Measurements from ENCODE around the gene MAFB.
"Not testable (repeated sequence)": the region's sequence is repeated elsewhere in the genome, so short reads cannot be mapped to it uniquely, and the experiment has no call there.

The MAFB gene

DNA sequence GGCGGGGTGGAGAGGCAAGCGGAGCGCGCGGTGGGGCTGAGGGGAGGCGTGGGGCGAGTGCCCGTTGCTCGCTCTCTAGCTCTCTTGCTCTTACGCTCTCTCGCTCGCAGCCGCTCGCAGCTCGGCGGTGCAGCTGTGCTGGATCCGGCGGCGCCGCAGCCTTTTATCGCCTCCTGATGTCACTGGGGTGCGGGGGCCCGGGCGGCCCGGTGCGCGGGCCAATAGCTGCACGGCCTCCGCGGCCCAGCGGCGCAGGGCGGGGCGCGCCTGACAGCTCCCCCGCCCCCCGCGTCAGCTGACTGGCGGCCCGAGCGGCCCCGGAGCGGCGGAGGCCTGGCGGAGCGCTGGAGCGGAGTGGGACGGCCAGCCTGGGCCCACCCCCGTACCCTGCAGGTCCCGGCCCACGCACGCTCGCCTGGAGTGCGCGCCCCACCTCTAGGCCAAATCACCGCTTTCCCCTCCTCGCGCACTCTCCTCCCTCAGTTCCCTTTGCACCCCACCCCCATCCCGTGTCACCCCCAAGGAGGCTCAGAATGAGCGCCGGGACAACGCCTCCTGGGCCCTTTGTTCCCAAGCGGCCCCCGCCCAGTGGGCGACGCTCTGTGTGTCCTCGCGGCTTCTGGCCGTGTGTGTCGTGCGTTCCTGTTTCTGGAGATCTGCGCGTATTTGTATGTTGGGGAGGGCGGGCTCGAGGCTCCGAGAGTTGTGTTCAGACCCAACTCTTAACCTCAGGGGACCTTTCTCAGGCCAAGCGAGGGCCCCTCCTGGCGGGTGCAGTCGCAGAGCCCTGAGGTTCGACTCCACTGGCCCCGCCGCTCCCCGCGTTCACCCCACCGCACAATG is at the start of gene MAFB:
MAFB (minus strand) TSS at position 137 of the 843 bp plus-strand sequence. CDS start 386 bp downstream, outside the sequence.
- no peak for DNase-seq

- not testable (repeated sequence) for DNase-seq
Observed at GRCh38 chr20:40736468-40736867, 47.4 kb upstream of the MAFB start.

DNA sequence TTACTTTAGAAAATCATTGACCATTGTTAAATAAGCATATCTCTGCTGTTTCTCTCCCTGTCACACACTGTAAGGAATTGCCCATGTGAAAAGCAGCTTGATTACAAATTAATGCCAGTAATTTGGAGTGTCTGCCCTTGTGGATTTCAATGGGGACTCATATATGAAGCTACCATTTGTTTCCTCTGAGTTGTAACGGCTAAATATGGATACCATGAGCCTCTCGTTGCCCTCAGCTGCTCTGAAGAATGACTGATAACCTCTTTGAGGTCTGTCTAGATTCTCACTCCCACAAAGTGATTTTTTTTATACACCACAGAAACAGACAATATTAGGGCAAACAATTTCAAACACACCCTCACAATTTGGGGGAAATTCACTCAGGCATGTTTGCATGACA is 40.0 kb upstream of the MAFB start:
- no peak for DNase-seq

DNA sequence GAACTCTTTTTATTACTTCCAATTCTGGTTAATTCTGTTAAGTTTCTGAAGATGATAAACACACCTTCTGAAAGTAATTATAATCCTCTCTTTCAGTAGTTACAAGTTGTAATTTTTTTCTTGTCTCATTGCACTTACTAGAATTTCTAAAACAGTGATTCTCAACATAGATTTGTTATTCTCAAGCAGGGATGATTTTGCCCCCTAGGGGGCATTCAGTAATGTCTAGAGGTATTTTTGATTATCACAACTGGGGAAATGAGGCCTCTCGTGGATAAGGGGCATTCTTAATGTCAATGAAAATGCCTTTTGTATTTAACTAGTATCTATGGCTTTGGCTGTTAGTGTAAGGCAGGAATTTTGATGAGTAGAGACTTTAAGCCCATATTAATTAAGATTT is 39.4 kb upstream of the MAFB start:
- no peak for DNase-seq

DNA sequence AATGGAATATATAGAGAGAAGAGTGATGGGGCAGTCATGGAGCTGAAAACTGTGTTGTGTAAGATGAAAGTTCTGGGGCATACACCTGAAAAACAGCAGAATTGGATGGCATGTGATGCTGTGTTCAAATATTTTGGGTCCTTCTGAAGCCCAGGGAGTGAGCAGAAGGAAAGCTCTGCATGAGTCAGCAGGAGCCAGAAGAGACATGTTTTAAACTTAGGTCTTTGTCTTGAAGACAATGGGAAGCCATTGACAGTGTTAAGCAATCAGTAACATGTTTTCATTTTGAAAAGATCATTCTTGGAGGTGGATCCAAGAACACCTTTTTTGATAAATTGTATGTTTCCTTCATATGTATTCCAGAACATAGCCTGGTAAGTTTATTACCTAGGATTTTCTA is 38.9 kb upstream of the MAFB start:
- no peak for DNase-seq

DNA sequence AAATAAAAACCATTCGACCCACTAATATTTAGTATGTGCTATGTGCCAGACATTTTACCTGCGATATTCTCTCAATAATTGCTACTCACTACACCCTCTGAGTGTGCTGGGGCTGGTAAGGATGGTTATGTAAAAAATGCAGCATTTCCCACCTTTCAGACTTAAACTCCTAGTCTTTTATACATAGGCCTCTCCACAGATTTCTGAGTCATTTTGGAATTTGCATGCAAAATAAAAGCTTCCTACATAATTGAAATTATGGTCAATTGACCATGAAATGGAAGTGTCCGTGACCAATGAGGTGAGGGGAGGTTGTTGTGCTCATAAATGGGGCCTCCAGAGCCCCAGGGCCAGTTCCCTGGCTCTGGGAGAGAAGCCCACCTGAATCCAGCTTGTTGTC is 37.7 kb upstream of the MAFB start:
- DNase-seq, result no peak

GRCh38 chr20:40724566-40724965 is 35.5 kb upstream of the MAFB start:
- DNase-seq, result no peak

GRCh38 chr20:40720826-40721225 is 31.8 kb upstream of the MAFB start:
- DNase-seq, result no peak

- DNase-seq, result no peak
Observed at GRCh38 chr20:40720099-40720498, 31.1 kb upstream of the MAFB start.

- no peak for DNase-seq
Observed at GRCh38 chr20:40718982-40719729, 30.1 kb upstream of the MAFB start.

DNA sequence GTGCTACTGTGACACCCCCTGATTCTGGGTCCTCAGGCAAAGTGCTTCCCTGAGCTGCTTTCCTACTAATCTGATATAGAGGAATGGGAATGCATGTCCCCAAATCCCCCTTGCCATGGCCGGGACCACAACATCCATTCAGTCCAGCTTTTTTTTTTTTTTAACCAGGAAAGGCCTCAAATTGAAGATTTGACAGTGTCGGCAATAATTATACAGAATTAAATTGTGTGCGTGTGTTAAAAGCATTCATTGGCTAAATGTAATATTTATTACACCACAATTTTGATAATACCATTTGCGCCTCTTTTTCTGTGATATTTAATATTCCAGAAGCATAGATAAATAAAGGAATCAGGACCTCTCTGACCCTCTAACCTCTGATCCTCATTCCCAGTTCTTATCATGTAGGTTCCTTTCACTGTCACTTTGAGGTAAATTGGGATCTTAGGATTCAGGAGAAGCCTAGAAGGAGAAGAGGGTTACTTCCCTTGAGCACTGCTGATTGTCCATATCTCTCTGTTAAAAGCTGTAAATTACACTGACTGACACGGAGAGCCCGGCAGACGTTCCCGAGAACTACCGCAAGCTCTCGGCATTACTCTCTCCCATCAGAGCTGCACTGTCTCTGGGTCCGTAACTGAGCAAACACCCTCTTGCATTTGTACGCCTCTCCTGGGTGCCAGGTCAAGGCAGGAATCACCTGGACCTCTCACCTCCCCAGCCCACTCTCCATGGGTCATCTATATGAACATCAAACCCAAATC is 29.4 kb upstream of the MAFB start:
- DNase-seq, result no peak

- no peak for DNase-seq
Observed at GRCh38 chr20:40717343-40717865, 28.4 kb upstream of the MAFB start.

GRCh38 chr20:40715491-40715890 is 26.5 kb upstream of the MAFB start:
- no peak for DNase-seq

GRCh38 chr20:40714916-40715315 is 25.9 kb upstream of the MAFB start:
- DNase-seq, result no peak

GRCh38 chr20:40714109-40714508 is 25.1 kb upstream of the MAFB start:
- no peak for DNase-seq

DNA sequence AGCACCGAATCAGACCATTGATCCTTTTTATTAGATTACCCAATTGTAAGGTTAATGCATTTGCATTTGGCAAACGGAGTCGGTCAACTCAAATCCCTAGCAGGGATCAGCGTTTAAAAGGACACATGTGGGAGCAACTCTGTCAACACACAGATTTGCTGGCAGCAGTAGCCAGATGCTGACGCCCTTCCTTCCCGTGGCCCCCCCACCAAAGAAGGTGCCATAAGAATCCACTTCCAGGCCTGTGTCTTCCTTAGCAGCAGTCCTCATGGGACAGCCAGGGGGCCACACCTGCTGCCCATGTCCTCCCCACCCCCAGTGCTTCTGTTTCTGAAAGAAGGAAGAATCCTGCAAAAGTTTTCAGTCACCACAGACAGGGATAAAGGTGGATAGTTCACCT is 24.5 kb upstream of the MAFB start:
- no peak for DNase-seq

GRCh38 chr20:40711079-40711478 is 22.0 kb upstream of the MAFB start:
- no peak for DNase-seq

- DNase-seq, result no peak
Observed at GRCh38 chr20:40710603-40711002, 21.6 kb upstream of the MAFB start.

DNA sequence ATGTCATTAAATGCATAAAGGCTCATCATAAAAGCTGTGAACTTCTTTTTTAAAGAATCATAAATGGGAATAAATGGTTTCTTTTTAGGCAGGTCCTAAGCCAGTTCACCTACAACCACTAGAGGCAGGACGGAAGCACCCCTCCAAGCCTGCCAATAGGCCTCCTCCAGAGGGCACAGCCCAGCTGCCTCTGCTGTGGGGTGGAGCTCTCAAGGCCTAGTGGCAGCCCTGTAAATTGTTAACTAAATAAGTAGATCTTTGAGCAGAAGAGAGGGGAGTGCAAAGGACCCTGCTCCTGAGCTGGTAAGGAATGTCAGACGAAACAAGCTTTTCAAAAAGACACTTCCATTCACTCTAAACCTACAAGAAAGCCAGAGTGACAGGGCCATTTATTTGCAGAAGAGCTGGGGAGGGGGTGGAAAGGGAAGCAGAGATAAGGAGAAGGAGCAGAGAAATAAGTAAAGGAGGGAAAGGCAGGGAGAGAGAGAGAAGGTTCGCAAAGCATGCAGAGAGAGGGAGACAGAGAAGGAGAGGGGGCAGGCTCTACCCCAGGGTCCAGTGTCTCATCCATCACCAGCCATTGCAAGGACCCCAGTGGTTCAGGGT is 18.0 kb upstream of the MAFB start:
- DNase-seq, result no peak

DNA sequence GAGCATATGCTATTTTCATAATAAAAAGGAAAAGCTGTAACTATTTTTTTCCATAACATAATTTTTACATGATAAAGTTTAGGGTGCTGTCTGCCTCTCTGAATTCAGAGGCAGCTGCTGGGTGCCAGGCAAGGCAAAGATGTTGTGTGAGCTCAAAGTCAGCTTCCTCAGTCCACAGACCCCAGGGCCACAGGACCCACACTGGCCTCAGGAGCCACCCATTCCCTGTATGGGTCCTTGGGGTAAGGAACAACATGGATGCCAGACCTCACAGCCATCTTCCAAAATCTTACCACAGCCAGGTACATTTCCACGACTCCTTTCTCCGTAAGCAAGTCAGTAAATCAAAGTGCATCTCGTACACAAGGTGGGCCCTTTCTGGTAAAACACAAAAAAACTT is 16.4 kb upstream of the MAFB start:
- no peak for DNase-seq

- DNase-seq, result no peak
Observed at GRCh38 chr20:40704828-40705227, 15.8 kb upstream of the MAFB start.

GRCh38 chr20:40703975-40704530 is 15.0 kb upstream of the MAFB start:
- DNase-seq, result no peak

GRCh38 chr20:40702504-40702903 is 13.5 kb upstream of the MAFB start:
- DNase-seq, result no peak
